ENCODE data around the gene ADGRA1. TPM values are rescaled to one million over a fixed set of nuclear protein-coding genes. Genes with fewer than 3 reads are reported as not detected.

The ADGRA1 gene
- total and polyA plus RNA-seq, 2 of the 8 experiments (the other 6 are each of a cell fraction or from before 2014, with no cell fraction given): 0.17 to 0.21 TPM

DNA sequence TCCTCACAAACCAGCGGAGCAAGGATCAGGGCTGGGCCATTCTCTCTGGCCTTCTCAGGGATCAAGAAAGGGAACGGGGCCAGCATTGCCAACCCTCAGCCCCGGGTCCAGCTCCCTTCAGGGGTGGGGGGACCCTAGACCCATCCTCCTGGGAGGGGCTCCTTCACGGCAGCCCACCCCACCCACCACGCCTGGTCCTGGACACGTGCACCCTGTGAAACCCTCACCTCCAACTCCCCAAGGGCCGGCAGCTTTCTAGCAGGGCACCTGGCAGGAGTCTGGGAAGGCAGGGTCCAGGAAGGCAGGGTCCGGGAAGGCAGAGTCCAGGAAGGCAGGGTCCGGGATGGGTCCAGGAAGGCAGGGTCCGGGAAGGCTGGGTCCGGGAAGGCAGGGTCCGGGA is 46.6 kb upstream of the ADGRA1 start:
- WGBS, 2 experiments (ENCODE audit: extremely low coverage in 1 of 2, insufficient coverage in 1 of 2, insufficient read length in 1 of 2, insufficient replicate concordance in 2 of 2, low coverage in 1 of 2, low lambda C conversion rate in 2 of 2, missing lambda C conversion rate in 1 of 2): 91% methylated on average over 4 of the region's 12 CpGs; no CpG with 5 or more reads in 1 of the 2 experiments

More for the DNA sequence above, 46.6 kb upstream of the ADGRA1 start:
- no peak overlapping the region for H3K4me2 ChIP-seq (ENCODE audit: insufficient read depth in 1 of 2, low read depth in 2 of 2, low read length in 2 of 2)
- no peak overlapping the region for H2BK12ac ChIP-seq (ENCODE audit: low read depth, low read length)
- ChIA-PET POLR2A (ENCODE audit: partially characterized antibody) (no interaction called here), CTCF (ENCODE audit: partially characterized antibody) (interaction anchor here (0.7 kb wide), 2 partner anchors 13 to 84 kb away, joined by 3 read pairs; no protein-coding TSS in a partner anchor)
- H3K14ac ChIP-seq (ENCODE audit: insufficient read length): no peak overlapping the region
- no peak overlapping the region for H4K91ac ChIP-seq (replicated peaks; ENCODE audit: insufficient read length, low read length)
- no peak overlapping the region for H2BK120ac ChIP-seq (replicated peaks; ENCODE audit: low read depth, low read length)
- no peaks in the 10 kb centered on the region; the same call in 1 of the 2 replicates for H3K23me2 ChIP-seq (ENCODE audit: low read depth, low read length)
- H3K9ac ChIP-seq (replicated peaks in 1 of 4; ENCODE audit: extremely low read depth in 1 of 4, low read depth in 3 of 4, low read length in 3 of 4): no peak overlapping the region
- FAIRE-seq (no peak), DNase-seq (ENCODE audit: low read depth in 1 of 2, low spot score in 2 of 2) (no peak)
- H3K27me3 ChIP-seq (replicated peaks in 1 of 4; ENCODE audit: control insufficient read depth in 3 of 4, extremely low read depth in 1 of 4, insufficient read depth in 3 of 4, low read length in 3 of 4): no peaks in the 10 kb centered on the region
- no peak overlapping the region for H3K4ac ChIP-seq (replicated peaks; ENCODE audit: insufficient read length, low read depth, low read length)
- H2AFZ ChIP-seq (ENCODE audit: low read length): no peak overlapping the region
- no peaks in the 10 kb centered on the region for H3K79me1 ChIP-seq (ENCODE audit: low read depth, low read length)
- no peak overlapping the region for H3K18ac ChIP-seq (ENCODE audit: extremely low read depth, low read length)
- no peaks in the 10 kb centered on the region for H3K4me1 ChIP-seq (replicated peaks in 1 of 4; ENCODE audit: control insufficient read depth in 3 of 4, insufficient read depth in 4 of 4, low read length in 3 of 4)
- H3K27ac ChIP-seq (ENCODE audit: low read depth, low read length): no peak overlapping the region
- H3K79me2 ChIP-seq (ENCODE audit: control insufficient read depth in 1 of 2, insufficient read depth in 2 of 2, low read length in 2 of 2): no peaks in the 10 kb centered on the region
- TF ChIP-seq EGR1 (IDR thresholded peaks at IDR 0.05; ENCODE audit: borderline replicate concordance, low read depth, low read length) (no peak), RAD21 (IDR thresholded peaks at IDR 0.05 in 1 of 2, conservative IDR thresholded peaks at IDR 0.05 in 1 of 2; ENCODE audit: low read depth in 2 of 2, low read length in 2 of 2) (no peak), BRCA1 (IDR thresholded peaks at IDR 0.05; ENCODE audit: low read depth, low read length) (no peak), KDM5A (IDR thresholded peaks at IDR 0.05; ENCODE audit: low read length) (no peak), TAF7 (optimal IDR thresholded peaks at IDR 0.05; ENCODE audit: borderline replicate concordance, low read depth, low read length) (no peak), SAP30 (IDR thresholded peaks at IDR 0.05; ENCODE audit: insufficient read depth, insufficient replicate concordance, low read length) (no peak), RFX5 (IDR thresholded peaks at IDR 0.05; ENCODE audit: borderline replicate concordance, low read depth, low read length) (no peak), BCL11A (IDR thresholded peaks at IDR 0.05; ENCODE audit: low read depth in 2 of 2, low read length in 2 of 2) (no peak), CREB1 (IDR thresholded peaks at IDR 0.05) (no peak), TEAD4 (IDR thresholded peaks at IDR 0.05; ENCODE audit: low read depth, low read length) (no peak), HDAC2 (IDR thresholded peaks at IDR 0.05; ENCODE audit: borderline replicate concordance in 1 of 2, low read depth in 2 of 2, low read length in 2 of 2) (no peak), JUND (IDR thresholded peaks at IDR 0.05; ENCODE audit: low read length) (no peak)
- TF ChIP-seq, protein P1, sequence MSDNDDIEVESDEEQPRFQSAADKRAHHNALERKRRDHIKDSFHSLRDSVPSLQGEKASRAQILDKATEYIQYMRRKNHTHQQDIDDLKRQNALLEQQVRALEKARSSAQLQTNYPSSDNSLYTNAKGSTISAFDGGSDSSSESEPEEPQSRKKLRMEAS (IDR thresholded peaks at IDR 0.05): no peak
- no peak overlapping the region for H3K56ac ChIP-seq (replicated peaks; ENCODE audit: insufficient read length, low read depth, low read length)
- no peak overlapping the region for H3K23ac ChIP-seq (ENCODE audit: insufficient read length)
- no peak overlapping the region for H3K4me3 ChIP-seq (ENCODE audit: extremely low read depth in 1 of 4, insufficient read depth in 2 of 4, low read depth in 3 of 4, low read length in 4 of 4)
- H2AK5ac ChIP-seq (ENCODE audit: low read depth, low read length): no peak overlapping the region
- no peak overlapping the region for H2BK20ac ChIP-seq (ENCODE audit: low read length)
- H4K20me1 ChIP-seq (replicated peaks in 1 of 2; ENCODE audit: control insufficient read depth in 1 of 2, insufficient read depth in 2 of 2, low read length in 2 of 2): peaks cover 0 to 4% of the 10 kb centered on the region in 2 experiments
- H3K36me3 ChIP-seq (ENCODE audit: control insufficient read depth in 2 of 4, insufficient read depth in 4 of 4, low read length in 3 of 4): no peaks in the 10 kb centered on the region
- no peak overlapping the region for H4K5ac ChIP-seq (ENCODE audit: insufficient read length, low read depth, low read length)
- H2BK5ac ChIP-seq (ENCODE audit: low read depth, low read length): no peak overlapping the region
- H2BK15ac ChIP-seq (ENCODE audit: low read length): no peak overlapping the region
- no peaks in the 10 kb centered on the region for H3K9me3 ChIP-seq (ENCODE audit: insufficient read depth in 2 of 2, low read depth in 1 of 2, low read length in 1 of 2)
- no peak overlapping the region for H4K8ac ChIP-seq (ENCODE audit: extremely low read depth, insufficient read depth, low read length)
